M059J (cell line): ENCODE measurements around the gene GNG7. TPM values are rescaled to one million over a fixed set of nuclear protein-coding genes. Genes with fewer than 3 reads are reported as not detected.
"Not testable (repeated sequence)": the region's sequence is repeated elsewhere in the genome, so short reads cannot be mapped to it uniquely, and the experiment has no call there.

Experiments used
- DNase-seq: peaks from one replicate; pipeline ENCODE4 v3.0.0-alpha.2; 2012; ENCODE audit warnings: low read depth
- total RNA-seq: library from RNA; depleted of rRNA; stranded (reverse); fragments of >200 nt; shearing (Covaris generic); gene quantifications from 2 replicates; pipeline ENCODE4 v1.2.3, GENCODE V29; 2014

Gene GNG7
- total RNA-seq, 1 experiment from 2014 or later, result not detected

DNA sequence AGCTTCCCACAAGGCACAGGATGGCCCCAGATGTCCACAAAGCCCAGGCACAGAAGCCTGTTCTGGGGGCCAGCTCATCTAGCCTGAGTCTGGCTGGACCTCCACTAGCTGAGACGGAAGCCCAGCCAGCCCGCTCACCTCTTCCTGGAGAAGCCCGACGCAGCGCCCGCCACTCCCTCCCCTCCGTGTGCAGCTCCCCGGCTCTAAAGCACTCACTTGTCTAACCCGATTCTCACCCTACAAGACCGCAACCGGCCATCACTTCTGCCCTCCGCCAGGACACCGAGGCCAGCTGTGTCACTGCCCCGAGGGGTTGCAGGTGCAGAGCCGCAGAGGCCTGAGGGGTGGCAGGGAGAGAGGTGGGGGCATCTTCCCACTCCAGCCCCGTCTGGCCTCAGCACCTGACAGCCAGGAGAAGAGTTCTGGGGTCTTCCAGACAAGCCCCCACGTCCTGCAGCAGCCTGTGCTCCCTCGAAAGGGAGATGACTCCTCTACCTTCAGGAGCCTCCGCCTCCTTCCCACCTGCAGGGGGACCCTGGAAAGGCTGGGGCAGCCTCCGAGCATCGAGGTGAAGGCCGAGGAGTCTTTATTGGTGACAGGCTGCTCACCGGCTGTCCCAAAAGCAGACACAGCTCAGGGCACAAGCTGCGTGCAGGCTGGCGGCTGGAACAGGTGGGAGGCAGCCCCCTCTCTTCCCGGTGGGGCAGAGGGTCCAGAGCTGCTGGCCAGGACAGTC, 24.6 kb upstream of the GNG7 start:
- peak; percentile 66 for DNase-seq

GRCh38 chr19:2726160-2726855, 23.8 kb upstream of the GNG7 start:
- DNase-seq, result no peak

GRCh38 chr19:2724148-2724557, 21.7 kb upstream of the GNG7 start:
- DNase-seq, result no peak

GRCh38 chr19:2723747-2724146, 21.3 kb upstream of the GNG7 start:
- DNase-seq, result no peak

- DNase-seq, result no peak
These were observed 20.8 kb upstream of the GNG7 start for GRCh38 chr19:2723345-2723715.

DNA sequence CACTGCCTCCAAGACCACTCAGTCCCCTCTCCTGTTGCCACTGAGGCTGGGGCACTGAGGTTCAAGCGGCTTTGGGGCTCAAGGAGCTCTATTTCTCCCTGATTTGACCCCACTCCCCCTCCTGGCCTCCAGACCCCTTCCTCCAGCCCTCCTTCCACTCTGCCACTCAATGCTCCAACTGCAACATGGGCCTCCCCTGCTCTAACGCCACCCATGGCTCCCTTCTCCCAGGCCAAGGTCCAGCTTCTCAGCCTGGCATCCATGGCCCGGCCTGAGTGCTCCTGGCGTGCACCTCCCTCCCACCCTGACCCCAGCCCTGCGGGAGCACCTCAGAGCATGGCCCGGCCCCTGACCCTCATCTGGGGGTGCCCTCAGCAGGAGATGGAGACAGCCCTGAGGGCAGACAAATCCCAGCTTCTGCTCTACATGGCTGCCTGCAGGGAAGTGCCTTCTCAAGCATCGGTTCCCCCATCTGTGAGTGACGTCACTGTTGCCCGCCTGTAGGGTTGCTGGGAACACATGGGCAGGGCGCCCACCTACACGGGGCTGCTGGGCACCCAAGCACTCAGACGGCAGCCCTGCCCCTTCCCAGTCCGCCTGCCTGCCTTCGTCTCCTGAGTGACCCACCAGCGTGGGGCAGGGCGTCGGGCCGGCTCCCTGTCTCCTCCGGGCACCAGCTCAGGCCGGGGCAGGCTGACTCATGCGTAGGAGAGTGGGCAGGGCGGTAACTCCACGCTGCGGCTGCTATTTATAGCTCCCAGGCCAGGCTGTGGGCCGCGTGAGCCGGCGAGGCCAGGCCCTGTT, 20.2 kb upstream of the GNG7 start:
- DNase-seq, result peak; percentile 86

- DNase-seq, result no peak
These were observed 19.4 kb upstream of the GNG7 start for GRCh38 chr19:2721570-2722540.

DNA sequence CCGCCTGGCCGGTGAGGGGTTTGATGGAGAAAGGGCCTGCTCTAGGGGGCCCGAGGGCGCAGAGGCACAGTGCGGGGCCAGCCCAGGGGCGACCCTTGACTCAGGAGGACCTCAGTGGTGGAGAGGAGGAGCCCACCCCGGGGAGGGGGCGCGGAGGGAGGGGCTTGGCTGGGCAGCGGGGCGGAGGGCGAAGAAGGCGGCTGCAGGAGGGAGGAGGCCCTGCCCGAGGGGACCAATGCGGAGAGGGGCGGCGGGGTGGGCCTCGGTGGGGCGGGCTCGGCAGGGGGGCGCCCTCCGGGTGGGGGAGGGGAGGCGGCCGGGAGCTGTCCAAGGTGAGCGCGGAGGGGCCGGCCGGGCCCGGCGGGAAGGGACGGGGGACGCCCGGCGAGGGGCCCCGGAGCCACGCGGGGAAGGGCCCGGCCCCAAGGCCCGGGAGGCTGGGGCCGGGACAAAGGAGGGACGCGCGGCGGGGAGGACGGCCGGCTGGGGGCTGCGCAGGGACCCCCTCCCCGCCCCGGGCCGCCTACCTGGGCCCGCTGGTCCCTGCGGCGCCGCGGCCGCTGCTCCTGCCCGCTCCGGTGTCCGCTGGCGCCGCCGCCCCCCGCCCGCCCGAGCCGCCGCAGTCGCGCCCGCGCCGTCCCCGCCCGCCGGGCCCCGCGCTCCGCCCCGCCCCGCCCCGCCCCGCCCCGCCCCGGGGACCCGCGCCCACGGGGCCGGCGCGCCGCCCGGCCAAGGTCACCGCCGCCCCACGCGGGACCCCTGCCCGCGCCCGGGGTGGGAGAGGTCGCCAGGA, 18.5 kb upstream of the GNG7 start, which contains the start of gene DIRAS1:
Gene DIRAS1 (minus strand): TSS at position 596 of the 793 bp plus-strand sequence. CDS start 3,566 bp downstream, outside the sequence.
- DNase-seq, result no peak

DNA sequence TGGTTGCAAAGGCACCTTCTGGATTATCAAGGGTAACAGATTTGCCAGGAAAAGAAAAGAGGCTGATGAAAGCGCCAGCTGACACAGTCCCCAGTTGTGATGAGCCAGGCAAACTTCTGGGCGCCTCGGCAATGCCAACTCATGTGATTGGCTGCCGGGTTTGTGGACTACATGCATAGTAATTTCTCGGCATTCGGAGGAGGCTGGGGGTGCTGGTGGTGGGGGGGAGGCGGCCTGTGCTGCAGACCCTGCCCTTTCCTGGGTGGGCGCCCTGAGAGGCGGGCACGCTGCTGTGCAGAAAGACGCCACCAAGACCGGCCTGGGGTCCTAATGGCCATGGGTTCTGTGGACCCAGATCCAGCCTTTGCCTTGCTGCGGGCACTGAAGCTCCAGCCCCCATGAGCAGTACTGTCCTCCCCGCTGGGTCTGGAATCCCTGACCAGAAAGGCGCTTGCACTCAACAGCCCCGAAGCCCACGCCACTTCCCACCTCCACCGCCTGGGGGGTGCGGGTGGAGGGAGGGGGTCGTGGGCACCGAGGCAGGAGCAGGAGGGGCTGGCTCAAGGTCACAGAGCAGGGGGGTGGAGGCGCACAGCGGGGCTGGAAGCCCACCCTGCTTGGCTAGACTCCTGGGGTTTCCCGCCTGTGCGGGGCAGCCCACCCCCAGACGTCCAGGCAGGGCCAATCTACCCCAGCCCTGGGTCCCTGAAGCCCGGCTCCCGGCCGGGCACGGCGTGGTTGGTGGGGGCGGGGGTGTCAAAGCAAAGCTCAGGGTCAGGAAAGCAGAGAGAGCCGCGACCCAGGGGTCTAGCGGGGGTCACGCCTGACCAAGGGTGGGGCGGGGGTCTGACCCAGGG, 17.7 kb upstream of the GNG7 start:
- peak; percentile 52 for DNase-seq

DNA sequence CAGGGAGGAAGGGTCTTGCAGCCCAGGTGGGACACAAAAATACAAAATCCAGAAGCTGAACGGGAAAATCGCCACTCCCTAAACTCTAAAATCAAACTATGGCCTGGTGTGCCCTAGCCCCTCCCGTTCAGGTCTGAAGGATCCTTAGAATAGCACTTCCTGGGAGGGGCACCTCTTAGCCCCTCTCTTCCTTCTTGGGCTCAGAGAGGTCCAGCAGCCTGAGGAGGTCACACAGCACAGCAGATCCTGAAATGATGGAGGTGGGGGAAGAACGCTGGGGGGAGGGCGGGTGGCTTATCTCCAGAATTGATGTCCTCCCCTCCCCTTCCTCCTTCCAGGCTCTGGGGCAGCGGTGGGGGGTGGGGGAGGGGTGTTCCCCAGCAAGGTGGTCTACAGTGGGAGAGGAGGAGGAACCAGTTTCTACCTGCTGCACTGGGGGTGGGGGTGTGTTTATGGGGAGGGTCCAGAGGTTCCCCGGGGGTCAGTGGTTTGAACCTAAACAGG, 16.8 kb upstream of the GNG7 start:
- no peak for DNase-seq

- no peak for DNase-seq
These were observed 15.4 kb upstream of the GNG7 start for GRCh38 chr19:2717638-2718541.

GRCh38 chr19:2716722-2717637, 14.5 kb upstream of the GNG7 start:
- DNase-seq, result no peak

DNA sequence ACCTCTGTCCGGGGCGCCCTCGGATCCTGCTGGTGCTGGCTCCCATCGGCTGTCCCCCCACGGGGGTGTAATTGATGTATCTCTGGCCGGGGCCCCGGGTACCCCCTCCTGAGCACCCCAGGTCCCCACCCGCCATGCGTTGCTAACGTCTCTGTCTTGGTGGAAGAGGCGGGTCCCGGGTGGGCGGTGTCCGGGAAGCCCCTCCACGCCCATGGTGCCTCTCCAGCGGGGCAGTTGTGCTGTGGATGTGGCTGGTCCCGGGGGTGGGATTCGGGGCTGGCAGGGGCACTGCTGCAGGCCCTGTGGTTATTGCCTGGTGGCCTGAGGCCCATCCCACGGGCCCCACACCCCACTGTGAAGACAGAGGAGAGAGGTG, 13.8 kb upstream of the GNG7 start:
- no peak for DNase-seq

DNA sequence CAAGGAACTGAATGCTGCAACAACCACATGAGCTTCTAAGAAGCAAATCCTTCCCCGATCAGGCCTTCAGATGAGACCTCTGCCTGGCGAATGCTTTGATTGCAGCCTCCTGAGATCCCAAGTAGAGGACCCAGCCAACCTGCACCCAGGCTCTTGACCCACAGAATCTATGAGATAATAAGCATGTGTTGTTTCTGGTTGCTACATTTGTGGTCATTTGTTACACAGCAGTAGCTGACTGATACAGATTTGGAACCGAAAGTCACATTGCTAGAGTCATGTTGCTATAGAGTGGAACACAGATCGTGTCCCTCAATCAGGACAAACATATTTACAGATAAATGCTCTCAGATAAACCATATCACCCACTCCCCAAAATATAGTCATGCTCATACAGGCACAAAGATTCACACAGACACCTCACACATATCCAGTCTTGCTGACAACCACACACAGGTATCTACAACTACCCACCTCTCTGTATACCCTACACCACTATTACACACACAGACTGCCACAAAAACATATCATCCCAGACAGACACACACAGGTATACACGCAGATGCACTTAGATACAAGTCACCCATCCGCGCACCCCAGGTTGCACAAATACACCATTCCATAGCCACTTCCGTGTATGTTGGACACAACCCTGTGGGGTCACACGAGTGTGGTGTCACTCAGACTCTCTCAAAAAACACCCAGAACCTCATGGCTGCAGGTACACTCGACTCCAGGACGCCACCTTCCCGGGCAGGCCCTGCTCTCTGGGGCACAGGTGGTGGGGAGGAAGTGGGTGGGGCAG, 13.2 kb upstream of the GNG7 start:
- DNase-seq, result no peak

DNA sequence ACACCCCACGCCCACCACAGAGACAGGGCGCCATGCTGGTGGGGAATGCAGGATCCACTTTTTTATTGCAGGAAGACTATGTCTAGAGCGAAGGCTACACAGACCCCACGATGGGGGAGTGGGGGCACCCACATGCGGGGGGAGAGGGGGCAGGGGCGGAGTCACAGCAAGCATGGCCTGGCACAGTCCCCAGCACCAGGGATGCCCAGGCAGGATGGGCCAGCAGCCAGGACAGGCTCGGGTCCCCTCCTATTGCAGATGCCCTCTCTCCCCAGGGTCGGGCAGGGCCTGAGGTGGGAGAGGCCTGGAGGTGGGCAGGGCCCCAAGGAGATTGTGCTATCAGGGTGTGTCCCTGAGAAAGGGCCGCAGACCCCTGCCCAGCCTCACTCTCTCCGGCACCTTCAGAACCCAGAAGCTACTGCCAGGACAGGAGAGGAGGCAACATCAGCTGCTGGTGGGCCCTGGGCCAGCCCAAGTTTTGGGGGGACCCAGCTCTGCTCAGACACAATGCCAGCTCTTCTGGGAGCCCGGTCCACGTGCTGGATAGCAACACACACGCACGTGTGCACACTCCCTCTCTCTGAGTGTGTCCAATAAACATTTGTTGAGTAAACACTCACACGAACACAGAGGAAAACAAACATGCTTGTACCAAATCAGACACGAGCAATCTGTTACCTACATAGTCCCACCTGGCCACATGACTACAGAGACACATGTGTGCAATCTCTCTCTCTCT, 12.2 kb upstream of the GNG7 start:
- DNase-seq, result no peak

- DNase-seq, result not testable (repeated sequence)
These were observed 11.6 kb upstream of the GNG7 start for GRCh38 chr19:2714102-2714501.
